Measurements from ENCODE around the gene MBLAC2.

DNA sequence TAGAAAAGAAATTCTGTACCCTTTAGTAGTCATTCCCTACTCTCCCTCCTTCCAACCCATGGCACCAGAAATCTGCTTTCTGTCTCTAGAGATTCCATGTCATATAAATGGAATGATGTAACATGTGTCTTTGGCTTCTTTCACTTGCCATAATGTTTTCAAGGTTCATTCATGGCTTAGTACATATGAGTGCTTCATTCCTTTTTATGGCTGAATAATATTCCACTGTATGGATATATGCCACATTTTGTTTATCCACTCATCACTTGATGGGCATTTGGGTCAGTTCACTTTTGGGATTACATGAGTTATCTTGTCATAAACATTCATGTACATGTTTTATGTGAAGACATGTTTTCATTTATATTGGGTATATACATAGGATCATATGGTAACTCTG is 19.5 kb upstream of the MBLAC2 start:
- TF ChIP-seq, protein P1, sequence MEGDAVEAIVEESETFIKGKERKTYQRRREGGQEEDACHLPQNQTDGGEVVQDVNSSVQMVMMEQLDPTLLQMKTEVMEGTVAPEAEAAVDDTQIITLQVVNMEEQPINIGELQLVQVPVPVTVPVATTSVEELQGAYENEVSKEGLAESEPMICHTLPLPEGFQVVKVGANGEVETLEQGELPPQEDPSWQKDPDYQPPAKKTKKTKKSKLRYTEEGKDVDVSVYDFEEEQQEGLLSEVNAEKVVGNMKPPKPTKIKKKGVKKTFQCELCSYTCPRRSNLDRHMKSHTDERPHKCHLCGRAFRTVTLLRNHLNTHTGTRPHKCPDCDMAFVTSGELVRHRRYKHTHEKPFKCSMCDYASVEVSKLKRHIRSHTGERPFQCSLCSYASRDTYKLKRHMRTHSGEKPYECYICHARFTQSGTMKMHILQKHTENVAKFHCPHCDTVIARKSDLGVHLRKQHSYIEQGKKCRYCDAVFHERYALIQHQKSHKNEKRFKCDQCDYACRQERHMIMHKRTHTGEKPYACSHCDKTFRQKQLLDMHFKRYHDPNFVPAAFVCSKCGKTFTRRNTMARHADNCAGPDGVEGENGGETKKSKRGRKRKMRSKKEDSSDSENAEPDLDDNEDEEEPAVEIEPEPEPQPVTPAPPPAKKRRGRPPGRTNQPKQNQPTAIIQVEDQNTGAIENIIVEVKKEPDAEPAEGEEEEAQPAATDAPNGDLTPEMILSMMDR (IDR thresholded peaks at IDR 0.05; ENCODE audit: insufficient read depth, low read length): no peak
- TF ChIP-seq, protein P2, sequence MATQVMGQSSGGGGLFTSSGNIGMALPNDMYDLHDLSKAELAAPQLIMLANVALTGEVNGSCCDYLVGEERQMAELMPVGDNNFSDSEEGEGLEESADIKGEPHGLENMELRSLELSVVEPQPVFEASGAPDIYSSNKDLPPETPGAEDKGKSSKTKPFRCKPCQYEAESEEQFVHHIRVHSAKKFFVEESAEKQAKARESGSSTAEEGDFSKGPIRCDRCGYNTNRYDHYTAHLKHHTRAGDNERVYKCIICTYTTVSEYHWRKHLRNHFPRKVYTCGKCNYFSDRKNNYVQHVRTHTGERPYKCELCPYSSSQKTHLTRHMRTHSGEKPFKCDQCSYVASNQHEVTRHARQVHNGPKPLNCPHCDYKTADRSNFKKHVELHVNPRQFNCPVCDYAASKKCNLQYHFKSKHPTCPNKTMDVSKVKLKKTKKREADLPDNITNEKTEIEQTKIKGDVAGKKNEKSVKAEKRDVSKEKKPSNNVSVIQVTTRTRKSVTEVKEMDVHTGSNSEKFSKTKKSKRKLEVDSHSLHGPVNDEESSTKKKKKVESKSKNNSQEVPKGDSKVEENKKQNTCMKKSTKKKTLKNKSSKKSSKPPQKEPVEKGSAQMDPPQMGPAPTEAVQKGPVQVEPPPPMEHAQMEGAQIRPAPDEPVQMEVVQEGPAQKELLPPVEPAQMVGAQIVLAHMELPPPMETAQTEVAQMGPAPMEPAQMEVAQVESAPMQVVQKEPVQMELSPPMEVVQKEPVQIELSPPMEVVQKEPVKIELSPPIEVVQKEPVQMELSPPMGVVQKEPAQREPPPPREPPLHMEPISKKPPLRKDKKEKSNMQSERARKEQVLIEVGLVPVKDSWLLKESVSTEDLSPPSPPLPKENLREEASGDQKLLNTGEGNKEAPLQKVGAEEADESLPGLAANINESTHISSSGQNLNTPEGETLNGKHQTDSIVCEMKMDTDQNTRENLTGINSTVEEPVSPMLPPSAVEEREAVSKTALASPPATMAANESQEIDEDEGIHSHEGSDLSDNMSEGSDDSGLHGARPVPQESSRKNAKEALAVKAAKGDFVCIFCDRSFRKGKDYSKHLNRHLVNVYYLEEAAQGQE (IDR thresholded peaks at IDR 0.05; ENCODE audit: insufficient replicate concordance, low read depth): no peak
